Endometrial microvascular endothelial cells (primary cell): Measurements from ENCODE around the gene TENM4. TPM values are rescaled to one million over a fixed set of nuclear protein-coding genes. Genes with fewer than 3 reads are reported as not detected.

Source experiments
- in situ Hi-C: cut with HindIII; loops from 2 replicates; pipeline ENCODE4 v1.10.0; 2017; ENCODE audit warnings: low sequenced_read_pairs, low pct_unique_long_range_greater_than_20kb; ENCODE audit errors: inconsistent ontology term
- total RNA-seq: library from RNA; depleted of rRNA; stranded (reverse); fragments of >200 nt; gene quantifications from one replicate; pipeline ENCODE4 v1.2.3, GENCODE V29; 2015; ENCODE audit errors: inconsistent ontology term

The TENM4 gene
- total RNA-seq, 1 donor from 2014 or later, result 1.4 TPM

- in situ Hi-C loops, result no loop called here
These were observed 671.9 kb downstream of the TENM4 start for GRCh38 chr11:78768971-78769370.

DNA sequence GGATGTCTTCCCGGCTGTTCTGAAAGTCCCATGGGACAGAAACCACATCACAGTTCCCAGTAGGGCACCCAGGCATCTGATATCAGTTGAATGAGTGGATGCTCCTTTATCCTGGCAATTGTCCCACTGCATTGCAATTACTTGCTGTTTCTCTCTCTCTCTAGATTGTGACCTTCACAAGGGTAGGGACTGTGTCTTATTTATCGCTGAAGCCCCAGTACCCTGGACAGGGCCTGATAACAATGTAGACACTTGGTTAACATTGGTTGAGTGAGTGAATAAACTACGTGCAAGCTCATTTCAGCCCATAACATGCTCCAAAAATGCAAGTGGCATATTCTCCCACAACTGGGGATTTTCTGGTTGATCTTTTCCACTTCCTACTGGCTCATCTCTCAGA is 672.5 kb downstream of the TENM4 start:
- in situ Hi-C loops, result no loop called here

GRCh38 chr11:78767027-78767932 is 673.5 kb downstream of the TENM4 start:
- in situ Hi-C loops, result no loop called here

DNA sequence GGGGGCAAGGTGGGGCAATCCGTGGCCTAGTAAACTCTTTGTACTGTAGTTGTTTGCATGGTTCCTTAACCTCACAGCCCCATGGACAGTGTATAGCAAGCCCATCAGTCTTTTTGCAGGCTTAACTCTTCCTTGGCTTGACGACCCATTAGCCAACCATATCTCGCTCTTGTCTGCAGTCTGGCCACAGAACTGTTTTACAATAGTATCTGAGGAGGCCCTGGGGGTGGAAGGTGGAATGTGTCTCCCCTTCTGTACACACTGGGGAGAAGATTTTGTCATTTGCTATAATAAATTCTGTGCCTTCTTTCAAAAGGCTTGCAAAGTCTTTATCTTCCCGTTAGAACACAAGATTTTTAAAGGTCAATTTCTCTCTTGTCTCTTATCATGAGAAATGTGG is 675.9 kb downstream of the TENM4 start:
- in situ Hi-C loops, result no loop called here

- in situ Hi-C loops, result no loop called here
These were observed 677.2 kb downstream of the TENM4 start for GRCh38 chr11:78763664-78764063.

- in situ Hi-C loops, result no loop called here
These were observed 678.7 kb downstream of the TENM4 start for GRCh38 chr11:78762105-78762504.

- in situ Hi-C loops, result no loop called here
These were observed 681.8 kb downstream of the TENM4 start for GRCh38 chr11:78759071-78759470.

- in situ Hi-C loops, result no loop called here
These were observed 687.5 kb downstream of the TENM4 start for GRCh38 chr11:78753297-78753696.

DNA sequence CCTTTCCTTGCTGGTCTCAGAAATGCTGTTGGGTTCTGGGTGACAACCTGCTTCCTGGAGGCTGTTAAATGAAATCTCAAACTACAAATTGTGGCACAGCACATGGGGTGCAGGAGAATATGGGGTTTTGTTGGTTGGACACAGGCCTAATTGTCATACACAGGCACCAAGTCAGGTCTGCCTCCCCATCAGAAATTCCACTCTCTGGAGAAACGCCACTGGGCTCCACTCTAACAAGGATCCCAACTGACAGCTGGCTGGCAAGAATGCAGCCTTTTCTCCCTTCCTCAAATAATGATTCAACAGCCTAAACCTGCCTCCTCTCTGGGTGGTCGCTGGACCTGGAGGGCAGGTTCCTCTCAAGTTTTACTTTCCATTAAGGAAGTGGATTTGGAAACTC is 688.3 kb downstream of the TENM4 start:
- in situ Hi-C loops, result no loop called here

DNA sequence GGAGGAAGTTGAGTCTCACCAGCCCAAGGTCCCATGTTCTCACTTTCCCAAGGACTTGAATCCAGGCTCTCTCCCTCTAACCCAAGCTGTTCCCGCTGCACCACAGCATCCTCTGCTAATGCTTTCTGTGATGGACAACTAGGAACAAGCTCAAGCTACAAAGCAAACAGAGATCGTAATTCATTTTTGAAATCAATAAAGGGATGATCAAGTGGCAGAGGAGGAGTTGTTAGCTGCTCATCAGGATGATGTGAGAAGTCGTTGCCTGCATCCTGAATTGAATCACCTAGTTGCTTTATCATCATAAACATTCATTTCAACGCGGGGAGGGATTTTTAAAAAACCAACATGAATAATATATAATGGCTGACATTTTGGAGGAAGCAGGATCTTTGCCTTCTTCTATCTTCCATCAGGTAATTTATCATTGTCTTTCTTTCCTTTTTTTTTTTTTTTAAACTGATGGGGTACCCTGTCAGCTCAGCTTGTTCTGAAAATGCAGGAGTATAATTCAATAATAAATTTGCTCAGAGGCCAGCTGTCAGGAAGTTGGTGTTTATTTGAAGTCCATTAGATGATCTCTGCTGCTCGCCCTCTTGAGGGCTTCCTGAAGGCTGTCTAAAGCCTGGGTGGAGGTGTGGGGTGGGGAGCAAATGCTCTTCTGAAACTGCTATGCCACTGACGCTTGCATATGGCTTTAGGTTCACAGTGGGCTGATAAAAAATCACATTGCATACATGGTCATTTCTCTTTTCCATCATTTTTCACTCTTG is 691.7 kb downstream of the TENM4 start:
- in situ Hi-C loops, result no loop called here

DNA sequence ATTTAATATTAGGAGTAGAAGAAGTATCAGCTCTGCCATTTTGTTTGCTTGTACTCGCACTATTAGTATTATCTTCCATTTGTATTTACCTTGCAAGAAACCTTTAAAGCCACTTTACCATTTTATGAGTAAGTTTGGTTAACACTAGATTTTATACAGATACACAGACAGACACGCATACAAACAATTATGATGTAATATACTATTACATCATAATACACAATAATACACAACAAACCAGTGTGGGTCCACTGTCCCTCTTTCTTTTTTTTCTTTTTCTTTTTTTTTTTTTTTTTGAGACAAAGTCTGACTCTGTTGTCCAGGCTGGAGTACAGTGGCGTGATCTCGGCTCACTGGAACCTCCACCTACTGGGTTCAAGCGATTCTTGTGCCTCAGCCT is 695.9 kb downstream of the TENM4 start:
- in situ Hi-C loops, result no loop called here

- in situ Hi-C loops, result no loop called here
These were observed 696.6 kb downstream of the TENM4 start for GRCh38 chr11:78744202-78744601.

DNA sequence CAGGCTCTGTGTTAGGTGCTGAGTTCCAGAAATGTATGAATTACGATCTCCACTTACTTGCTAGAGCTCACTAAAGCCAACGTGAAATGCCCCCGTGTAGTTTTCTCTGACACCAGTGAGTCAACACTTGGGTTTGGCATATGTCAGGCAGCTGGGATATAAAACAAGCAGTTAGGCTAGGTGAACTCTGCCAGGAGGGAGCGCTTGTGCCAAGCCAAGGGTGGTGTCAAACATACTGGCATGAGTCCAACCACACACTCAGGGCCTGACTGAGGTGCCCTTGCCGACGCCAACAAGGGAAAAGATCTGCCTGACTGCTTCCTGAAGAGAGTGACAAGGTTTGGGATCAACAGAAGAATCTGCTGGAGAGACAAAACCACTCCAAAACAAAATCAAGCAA is 698.4 kb downstream of the TENM4 start:
- in situ Hi-C loops, result no loop called here

GRCh38 chr11:78741741-78742140 is 699.1 kb downstream of the TENM4 start:
- in situ Hi-C loops, result no loop called here

DNA sequence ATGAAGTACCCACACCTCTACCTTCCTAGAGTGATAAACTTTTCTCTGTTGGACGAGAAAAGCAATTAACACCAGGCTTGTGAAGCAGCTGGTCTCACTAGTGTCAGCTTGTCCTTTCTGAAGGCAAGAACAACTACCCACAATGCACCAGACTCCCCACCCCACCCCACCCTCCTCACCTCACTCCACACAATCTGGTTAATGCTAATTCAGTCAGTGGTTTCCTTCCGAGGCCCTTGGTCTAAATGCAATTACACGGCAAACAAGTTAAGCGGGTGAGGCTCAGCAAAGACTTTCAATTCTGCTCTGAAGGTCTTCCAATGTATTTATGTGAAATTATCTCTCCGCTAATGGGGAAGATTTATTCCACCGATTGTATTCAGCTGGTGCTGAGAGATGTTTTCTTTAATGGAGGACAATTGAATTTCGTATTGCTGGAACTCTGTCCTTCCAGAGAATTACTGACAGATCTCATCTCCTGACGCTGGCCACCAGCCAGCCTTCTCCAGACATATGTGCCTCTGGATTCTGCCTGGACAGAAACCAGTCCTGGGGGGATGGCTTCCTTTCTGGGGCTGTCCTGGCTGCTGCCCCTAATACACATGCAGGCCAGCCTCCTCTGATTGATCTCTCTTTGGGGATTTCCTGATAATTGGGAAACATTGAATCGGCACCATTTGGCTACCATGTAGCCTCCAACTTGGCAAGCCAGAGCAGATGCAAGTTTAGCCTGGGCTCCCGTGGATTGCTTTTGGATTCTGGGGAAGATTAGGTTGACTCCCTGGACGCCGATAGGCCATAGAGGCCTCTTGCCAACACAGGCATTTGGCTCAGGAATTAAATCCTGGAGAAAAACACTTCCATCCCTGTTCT is 700.4 kb downstream of the TENM4 start:
- in situ Hi-C loops, result no loop called here

DNA sequence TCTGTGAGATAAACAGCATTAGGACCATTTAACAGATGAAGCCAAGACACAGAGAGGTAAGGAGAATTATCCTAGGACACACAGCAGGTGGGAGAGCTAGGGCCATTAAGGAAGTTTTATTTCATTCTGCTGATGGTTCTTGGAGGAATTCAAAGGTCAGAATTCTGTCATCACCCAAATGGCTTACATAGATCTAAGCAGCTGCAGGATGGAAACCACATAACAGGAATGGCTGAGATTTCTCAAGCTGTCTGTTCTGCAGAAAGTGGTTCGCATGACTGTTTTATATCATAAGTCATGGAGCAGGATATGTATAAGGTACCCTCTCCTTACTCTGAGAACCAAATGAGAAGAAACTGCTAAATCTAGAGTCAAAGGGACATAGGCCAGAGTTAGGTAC is 702.9 kb downstream of the TENM4 start:
- in situ Hi-C loops, result no loop called here

DNA sequence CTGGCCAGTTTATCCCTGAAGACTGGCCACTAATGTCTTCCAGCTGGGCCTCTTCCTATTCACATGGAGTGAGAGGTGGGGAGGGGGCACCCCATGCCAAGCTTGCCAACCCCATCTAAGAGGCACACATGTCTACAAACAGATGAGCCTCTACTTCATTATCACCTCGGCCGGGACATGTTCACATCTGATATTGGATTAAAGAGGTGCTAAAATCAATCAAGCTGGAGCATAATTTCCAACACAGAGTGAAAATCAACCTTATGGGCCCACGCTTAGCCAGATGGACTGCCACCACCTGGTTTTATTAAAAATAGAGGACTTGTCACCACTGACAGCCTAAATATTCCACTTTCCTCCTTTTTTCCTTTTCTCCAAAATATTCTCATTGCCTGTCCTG is 703.5 kb downstream of the TENM4 start:
- in situ Hi-C loops, result no loop called here

GRCh38 chr11:78735711-78736110 is 705.1 kb downstream of the TENM4 start:
- in situ Hi-C loops, result no loop called here

DNA sequence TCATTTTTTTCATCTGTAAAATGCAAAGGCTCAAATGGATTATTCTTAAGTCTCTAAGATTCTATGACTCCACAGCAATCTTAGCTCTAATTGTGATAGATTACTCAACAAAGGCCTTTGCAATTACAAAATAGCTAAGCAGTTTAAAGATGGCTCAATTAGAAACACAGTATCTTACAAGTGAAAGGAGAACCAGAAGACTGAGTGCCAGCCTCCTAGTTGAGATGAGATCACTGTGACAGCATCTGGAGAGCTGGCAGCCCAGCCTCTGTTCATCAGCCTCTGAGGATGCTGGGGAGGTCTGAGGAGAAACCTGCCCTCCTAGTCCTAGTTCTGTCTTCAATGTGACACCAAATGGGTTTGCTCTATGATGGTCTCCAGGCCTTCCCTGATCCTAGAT is 707.8 kb downstream of the TENM4 start:
- in situ Hi-C loops, result no loop called here
